GM21737 (cell line): ENCODE data around the gene CMSS1.
"Not testable (repeated sequence)": the region's sequence is repeated elsewhere in the genome, so short reads cannot be mapped to it uniquely, and the experiment has no call there.

Experiments used
- ATAC-seq: cut with Tn5 transposase; IDR thresholded peaks from one replicate; pipeline ENCODE4 v1.9.1; 2021; ENCODE audit warnings: mild to moderate bottlenecking, moderate library complexity; ENCODE audit not compliant: unreplicated experiment

Gene CMSS1

DNA sequence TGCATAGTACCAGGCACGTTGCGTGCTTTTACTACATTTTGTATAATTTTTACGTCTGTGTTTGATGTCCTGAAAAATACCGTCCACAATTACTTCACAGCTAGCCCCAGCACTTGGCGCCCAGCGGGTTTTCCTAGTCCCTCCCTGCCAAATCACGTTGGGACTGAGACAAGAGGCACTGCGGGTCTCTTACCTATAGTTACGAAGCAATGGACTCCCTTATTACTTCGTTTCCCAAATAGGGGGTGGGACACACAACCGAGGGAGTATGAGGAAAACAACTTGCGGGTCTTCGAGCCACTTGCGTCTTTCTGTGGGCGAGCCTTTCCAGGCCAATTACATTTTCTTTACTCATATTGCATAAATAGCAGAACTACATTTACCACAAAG lies 620 bp upstream of the CMSS1 start:
- ATAC-seq: peak; percentile 0

DNA sequence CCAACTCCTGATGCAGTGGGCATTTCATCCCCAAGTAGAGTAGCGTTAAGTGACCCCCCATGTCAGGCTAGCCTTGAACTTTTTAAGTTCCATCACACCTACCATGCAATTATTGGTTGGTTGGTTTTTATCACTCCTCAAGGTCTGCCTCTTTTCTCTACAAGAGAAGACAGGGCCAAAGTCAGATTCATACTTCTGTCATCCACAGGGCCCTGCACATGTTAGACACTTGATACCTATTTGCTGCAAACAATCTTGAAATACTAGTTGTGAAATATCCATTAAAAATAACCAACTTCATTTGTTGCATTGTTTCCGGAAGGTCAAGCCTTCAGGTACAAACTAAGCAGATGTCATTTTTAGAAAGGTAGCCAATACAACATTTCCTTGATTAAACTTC lies 1.2 kb downstream of the CMSS1 start:
- no peak for ATAC-seq

DNA sequence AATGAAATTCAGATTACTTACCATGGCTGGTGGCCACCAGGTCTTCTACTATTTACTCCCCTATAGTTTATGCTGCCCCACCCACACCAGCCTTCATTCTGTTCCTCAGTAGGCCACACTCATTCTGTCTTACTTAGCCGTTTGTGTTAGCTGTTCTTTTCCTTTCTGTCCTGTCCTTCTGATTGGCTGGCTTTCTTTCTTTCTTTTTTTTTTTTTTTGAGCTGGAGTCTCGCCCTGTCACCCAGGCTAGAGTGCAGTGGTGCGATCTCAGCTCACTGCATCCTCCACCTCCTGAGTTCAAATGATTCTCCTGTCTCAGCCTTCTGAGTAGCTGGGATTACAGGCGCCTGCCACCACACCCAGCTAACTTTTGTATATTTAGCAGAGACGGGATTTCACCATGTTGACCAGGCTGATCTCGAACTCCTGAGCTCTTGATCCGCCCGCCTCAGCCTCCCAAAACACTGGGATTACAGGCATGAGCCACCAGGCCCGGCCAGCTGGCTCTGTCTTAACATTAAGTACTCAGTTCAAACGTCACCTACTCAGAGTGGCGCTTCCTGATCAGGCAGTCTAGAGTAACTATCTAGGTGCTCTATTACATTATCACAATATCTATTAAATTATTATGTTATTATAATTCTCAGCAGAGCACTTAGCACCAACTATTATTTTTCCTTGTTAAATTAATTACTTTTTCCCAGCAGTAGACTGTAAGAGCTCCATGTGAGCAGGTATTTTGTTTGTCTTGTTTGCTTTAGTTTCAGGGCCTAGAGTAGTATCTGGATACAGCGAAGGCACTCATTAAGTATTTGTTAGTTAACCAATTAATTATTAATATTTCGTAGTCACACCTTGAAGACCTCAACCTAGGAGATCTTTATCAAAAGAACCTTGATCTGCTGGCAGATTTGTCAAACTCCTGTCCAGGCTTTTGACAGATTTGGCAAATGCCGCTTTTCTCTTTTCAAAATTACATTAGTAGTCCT lies 6.4 kb downstream of the CMSS1 start:
- no peak for ATAC-seq

DNA sequence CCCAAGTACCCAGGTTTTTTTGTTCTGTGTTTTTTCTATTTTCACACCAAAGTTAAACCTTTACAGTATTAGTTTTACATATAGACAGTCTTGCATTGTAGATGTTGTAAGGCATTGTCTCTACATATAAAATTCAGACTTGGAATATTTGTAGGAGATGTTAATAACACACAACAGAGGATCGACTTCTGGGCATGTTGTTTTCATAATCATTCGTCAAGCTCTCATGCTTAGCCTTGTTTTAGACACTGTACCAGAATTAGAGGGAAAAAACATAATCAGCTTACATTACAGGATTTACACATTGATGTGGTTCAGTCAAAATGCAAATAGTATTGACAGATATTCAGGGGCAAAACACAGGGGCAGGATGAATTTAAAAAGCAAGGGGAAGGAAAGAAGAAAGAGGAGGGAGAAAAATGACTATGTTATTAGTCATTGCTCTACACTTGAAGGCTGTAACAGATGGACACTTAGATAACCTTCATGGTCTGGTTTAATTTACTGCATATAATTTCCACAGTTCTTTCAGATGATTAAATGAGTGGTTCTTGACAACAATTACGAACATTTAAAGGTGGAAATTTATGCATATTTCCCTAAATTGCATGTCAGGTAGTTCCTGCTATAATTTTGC lies 7.5 kb downstream of the CMSS1 start:
- no peak for ATAC-seq

DNA sequence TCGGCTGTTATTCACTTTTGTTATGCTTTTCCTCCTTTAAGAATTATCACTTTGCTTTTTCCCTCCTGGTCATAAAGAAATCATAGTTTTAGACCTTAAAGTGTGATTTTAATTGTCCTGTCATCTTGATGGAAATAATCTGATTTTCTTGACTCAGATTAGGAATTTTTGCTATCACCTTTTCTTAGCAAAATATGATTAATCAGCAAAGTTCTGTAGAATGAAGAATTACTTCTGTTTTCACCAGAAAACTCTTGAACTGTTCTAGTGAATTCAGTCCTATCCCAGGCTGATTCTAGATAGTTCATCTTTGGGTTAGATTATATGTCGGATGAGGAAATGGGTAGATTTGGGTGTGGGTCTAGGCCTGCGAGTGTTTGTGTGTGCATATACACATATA lies 12.2 kb downstream of the CMSS1 start:
- ATAC-seq: no peak

DNA sequence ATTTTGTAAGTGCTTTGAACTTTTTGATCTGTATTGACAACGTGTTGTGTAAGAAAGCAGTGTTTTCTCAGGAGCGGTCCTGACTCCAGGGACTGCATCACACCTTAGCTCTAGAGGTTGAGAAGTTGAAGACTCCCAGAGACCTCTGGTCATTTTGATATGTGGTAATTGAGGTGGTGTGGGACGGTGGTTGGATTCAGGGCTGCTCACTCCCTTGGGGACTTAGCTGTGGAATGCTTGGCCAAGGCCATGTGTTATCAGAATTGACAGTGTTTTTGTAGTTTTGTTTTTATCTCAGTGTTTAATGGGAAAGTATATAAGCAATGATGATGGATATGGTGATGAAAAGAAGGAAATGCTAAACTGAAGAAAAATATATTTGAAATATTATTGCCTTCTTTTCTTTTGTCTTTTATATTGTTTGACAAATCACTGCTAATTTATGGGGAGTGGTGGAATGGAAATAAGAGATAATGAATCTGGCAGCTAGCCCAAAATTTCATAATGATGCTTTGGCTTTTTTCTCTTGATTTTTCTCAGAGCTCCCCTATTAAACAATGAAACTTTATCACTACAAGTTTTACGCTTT lies 16.0 kb downstream of the CMSS1 start:
- no peak for ATAC-seq

DNA sequence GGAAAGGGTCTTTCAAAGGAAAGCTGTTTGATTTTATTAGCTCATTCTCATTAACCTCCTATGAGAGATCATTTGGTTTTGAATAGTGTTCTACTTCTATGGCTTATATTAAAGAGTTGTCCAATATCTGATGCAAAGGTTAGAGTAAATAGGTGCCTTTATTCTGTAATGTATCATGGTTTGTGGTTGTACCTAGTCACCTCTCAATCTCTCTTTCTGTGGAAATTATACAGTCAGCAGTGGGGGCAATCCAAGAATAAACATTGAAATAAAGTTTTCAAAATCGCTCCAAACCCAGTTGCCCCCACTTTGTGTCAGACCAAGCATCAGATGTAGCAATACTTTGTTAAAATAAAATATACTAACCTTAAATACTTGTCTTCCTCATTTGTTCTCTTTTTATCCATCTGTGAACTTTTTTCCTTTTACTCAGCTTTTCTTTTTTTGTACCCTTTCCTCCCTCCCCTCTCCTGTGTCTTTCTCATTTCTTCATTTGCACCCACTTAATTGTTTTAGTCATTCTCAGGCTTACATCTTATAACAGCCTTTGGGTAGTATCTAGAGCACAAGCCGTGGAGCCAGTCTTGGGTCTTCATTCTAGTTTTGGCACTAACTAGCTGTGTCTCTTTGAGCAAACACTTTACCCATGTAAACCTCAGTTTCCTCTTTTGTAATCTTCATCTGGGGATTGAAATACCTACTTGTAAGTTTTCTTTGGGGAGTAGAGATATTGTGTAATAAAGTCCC lies 16.7 kb downstream of the CMSS1 start:
- ATAC-seq: no peak

DNA sequence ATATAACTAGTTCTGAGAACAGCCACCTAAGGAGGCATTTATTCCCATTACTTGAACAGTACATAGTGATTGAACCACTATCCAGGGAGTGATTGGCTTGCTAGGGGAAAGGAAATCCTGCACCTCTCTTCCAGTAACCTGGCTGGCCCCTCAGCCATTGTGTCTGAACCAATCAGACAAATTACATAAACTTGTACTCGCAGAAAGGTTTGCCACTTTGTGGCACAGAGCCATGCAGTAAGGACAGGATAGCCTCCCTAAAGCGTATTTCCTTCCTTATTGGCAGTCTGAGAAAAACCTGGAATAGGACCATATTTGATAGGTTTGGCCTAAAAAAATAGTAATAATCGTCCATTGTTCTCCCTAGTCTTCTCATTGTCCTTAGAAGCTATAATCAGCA lies 19.0 kb downstream of the CMSS1 start:
- no peak for ATAC-seq

DNA sequence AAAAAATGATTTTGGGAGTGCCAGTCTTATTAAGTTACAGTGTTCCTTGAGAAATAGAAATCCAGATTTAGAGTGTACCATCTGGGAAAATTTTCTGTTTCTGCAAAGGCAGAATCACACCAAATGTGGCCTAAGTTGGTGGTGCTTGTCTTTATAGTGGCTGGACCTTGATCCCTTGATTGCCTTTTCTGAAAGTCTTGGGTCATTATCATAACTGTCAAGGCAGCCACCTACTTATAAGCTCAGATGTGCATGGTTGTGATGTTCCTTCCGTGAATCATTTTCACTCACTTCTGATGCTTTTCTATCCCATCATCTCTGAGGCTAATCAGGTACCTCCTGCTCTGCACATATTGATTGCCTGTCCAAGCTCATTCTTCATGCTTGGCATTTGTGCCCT lies 20.1 kb downstream of the CMSS1 start:
- no peak for ATAC-seq

DNA sequence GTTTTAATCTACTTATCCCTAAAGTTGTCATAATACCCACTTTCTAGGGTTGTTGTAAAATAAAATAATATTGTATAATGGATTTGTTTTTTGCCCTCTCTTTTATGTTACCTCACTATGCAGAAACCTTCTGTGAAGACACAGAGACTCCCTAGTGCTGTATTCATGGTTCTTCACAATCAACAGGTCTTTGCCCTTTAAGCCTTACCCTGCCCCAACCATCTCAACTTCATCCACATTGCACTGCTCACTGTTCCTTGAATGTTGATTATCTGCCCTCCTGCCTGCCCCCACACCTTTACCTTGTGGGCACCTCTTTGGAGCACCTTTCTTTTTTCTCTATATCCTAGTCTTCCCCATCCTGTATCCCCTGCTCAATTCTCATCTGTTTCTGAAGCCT lies 21.1 kb downstream of the CMSS1 start:
- no peak for ATAC-seq

DNA sequence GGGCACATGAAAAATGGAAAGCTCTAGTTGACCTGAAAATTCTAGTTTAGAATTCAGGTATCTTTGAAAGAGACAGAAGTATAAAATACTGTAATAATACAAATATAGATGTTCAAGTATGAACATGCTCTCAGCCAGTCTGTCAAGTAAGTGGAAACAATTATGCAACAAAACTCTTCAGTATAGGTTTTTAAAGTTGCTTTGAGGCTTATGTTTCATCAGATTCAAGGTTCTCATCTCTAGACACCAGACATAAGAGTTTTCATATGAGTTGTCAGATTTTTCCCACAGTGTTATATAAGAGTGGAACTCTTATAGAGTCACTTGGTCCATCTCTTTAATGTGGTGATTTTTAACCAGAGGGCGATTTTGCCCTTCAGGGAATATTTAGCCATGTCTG lies 22.0 kb downstream of the CMSS1 start:
- no peak for ATAC-seq

DNA sequence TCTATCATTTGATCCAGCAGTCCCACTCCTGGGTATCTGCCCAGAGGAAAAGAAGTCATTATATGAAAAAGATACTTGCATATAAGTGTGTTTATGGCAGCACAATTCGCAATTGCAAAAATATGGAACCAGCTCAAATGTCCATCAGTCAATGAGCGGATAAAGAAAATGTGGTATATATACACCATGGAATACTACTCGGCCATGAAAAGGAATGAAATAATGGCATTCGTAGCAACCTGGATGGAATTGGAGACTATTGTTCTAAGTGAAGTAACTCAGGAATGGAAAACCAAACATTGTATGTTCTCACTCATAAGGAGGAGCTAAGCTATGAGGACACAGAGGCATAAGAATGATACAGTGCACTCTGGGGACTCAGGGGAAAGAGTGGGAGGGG lies 24.3 kb downstream of the CMSS1 start:
- not testable (repeated sequence) for ATAC-seq

DNA sequence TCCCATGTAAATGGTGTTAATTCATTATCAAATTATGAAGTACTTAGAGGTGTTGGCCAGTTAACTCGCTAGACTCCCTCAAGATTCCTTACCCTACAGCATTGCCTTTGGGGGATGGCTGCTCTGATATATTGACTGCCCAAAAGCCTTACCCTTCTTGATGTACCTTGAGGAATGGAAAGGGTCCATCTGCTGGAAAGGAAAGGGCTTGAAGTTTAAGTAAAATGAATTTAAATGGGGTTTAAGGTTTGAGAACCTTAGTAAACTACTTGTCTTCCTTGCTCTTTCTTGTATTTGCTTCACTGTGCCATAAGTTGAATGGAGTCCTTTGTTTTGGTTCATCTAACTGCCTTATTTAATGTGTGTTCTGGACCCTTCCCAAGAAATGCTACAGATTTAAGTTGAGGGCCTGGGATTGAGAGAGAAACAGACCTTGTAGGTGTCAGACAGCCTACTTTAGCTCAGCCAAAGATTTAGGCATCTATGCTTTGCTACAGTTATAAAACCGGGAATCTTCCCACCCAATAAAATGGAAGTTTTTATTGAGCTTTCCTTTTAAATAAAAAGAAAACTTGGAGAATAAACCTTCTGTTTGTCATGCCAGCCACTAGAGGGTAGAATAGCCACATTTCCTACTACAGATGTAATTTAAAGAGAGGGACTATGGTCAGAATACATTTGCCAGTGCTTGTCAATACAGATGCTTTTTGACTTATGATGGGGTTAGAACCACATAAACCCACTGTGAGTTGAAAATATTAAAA lies 25.3 kb downstream of the CMSS1 start:
- no peak for ATAC-seq

DNA sequence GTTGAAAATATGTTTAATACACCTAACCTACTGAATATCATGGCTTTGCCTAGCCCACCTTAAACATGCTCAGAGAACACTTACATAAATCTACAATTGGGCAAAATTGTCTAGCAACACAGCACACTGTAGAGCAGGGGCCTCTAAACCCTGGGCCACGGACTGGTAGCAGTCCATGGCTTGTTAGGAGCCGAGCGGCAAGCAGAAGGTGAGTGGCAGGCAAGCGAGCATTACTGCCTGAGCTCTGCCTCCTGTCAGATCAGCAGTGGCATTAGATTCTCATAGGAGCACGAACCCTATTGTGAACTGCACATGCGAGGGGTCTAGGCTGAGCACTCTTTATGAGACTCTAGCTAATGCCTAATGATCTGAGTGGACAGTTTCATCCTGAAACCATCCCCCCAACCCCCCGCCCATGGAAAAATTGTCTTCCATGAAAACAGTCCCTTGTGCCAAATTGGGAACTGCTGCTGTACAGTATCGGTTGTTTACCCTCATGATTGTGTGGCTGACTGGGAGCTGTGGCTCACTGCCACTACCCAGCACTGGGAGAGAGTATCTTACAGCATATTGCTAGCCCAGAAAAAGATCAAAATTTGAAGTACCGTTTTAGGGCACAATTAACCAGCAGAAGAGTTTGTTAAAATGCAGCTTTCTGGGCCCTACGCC lies 26.1 kb downstream of the CMSS1 start:
- ATAC-seq: no peak

DNA sequence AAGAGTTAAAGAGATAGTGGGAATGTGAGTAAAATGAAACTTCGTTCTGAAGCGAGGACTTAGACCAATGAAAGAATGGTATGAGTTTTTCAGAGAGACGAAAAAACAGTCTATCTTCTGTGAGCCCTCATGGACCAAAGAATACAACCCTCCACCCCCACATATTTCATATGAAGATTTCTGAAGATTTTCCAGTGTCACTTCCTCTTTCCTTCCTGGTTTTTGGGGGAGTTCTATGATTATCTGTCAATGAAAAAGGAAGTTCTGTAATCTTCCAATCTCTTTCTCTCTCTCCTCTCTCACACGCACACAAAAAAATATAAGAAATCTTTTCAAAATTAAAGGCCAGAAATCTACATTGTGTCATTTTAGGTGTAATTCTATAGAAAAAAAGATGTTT lies 27.7 kb downstream of the CMSS1 start:
- ATAC-seq: no peak

DNA sequence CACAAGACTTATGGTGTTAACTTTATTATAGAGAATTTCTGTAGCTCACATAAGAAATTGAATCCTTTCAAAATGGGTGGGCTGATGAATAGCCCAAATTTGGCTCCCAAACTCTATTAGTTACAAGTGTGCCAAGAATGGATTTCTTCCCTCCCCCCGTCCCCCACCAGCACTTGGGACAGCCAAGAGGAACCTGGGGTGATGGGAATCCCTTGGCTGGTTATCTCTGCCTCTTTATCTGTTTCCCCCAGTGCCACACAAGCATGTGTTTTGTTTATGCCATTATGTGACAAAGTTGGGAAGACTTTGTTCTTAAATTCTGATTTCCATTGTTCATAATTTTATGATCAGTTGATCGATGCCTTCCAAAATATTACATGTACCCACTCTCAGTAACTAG lies 28.3 kb downstream of the CMSS1 start:
- ATAC-seq: no peak

DNA sequence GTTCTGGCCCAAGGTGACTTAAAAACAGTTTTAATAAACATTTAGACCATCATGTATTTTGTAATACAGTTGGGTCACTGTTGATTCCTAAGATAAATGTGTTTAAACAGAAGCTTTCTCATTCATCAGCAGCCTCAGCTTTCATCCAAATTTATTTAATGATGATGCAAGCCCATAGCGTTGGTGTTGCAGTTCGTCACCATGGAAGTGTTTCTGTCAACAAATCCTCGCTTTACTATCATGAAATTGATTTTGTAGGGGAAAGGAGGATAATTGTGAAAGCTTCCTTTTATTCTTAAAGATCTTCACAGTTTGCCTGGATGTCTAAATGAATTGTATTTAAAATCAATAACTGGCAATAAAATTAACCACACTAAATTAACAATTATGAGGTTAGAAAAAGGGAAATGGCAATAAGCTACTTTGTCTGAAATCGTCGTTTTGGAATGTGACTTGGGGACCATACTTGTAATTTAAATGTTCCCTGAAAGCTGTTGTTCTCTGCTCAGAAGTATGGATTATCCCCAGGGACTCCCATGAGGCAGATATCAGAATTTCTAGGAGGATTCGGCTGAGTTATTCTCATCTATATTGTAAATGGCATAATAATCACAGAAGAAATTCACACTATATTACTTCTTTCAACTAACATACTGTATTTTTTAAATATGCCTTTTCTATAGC lies 29.0 kb downstream of the CMSS1 start:
- ATAC-seq: no peak

DNA sequence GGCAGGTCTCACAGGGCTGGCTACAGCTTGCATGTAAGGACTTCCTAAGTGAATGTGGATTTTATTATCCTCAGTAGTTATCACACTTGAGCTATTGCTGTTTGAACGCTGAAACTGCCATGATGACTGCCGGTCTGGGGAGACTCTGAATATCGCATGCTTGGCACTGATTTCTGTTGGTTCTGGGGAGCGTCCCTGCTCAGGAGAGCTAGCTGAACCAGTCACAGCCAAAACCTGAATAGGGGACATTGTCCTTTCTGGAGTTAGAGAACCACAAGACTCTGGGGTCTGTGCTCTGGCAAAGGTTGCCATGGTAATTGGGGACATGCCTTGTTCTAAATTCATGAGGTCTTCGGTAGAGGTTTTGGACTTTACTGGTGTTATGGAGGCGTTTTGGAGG lies 30.8 kb downstream of the CMSS1 start:
- ATAC-seq: no peak

DNA sequence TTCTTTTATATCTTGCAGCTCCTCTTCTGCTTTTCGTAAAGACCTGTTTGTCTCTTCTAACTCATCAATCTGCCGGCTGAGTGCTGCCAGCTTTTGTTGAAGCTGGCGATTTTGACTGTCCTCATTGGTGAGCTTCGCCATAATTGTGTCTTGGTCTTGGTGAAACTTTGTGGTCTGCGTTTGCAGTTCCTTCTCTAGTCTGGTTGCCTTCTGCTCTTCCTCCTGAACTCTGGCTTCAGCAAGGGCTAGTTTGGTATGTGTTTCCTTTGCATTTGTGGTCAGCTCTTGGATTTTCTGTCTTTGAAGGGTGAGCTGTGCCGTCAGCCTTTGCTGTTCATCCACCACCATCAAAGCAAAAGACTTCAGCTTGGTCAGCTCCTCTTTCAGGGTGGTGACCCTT lies 32.9 kb downstream of the CMSS1 start:
- no peak for ATAC-seq
